ENCODE results near the gene PRKG1.

Gene PRKG1

GRCh38 chr10:51696251-51696650 lies 622.0 kb downstream of the PRKG1 start:
- DNase-seq (ENCODE audit: low read depth, low spot score): no peak

GRCh38 chr10:51698473-51699063 lies 624.3 kb downstream of the PRKG1 start:
- DNase-seq (ENCODE audit: low read depth, low spot score): no peak

DNA sequence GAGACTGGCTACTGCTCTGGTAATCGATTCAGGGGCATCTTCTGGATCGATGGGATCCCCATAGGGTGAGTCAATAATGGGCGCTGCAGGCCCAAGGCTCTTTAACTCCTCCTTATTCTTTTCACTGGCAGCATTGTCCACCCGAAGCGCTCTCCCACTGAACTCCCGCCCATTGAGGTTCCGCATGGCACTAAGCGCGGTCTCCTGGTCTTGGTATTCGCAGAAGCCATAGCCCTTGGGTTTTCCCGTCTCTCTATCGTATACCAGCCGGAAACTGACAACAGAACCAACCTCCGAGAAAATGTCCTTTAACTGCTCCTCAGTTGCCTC lies 624.8 kb downstream of the PRKG1 start:
- no peak for DNase-seq (ENCODE audit: low read depth, low spot score)

DNA sequence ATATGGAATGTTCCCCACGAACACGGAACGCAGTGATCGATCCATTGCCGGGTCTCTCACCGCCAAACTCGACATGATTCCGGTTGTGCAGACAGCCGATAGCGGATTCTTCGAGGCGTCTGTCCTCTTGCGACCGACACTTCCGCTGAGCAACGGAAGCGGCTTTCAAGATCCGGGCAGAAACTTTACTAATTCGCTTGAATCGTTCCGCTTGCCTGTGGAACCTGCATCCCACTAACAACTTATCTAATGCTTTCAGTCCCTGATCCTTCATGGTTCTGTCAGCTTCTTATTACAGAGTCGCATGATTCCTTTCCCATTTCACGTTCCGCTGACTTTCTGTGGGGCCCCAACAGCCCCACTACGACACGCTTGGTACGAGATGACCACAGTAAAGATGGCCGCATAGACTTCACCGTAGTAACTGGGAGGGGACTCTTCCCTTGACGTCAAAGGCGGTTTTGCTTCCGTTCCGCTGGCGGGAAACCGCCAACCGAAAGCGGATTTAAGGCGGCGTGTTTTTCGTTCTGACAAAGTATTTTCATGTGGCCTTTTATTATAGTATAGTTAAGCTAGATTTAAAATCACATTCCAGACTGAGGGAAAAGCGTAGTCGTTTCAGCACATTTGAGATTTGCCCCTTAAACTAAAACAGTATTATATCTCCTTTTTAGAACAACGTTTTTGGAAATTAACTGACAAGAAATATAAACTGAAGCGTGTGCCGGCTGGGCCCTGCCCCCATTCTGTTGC lies 625.4 kb downstream of the PRKG1 start, which contains the start of gene CSTF2T:
TSS of gene CSTF2T (minus strand) at position 121 of the 753 bp plus-strand sequence. CDS start at position 75, 46 bp downstream.
- peak; percentile 96 for DNase-seq (ENCODE audit: low read depth, low spot score)

DNA sequence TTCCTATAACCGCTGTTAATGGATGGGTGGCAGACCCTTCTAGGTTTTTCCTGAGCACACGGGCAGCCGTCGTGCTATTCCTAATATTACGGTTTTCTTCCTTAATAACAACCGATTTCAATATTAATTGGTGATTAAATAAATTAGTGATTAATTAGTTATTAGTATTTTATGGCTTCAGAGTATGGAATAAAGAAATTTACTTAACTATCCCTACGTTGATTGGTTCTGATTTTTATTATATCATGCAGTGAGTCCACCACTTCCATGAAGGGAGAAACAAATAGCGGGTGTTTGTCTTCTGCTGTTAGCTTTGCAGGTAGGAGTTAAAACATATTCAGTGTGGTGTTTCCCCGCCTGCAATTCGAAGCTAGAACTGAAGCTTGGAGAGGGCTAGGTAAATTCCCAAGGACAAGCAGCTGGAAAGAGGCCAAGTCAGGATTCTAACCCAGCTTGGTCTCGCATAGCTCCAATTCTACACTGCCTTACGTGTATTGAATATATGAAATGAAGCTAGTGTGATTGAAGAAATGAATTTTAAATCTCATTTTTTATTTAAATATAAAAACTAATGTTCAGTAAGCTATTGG lies 626.0 kb downstream of the PRKG1 start:
- DNase-seq (ENCODE audit: low read depth, low spot score): peak; percentile 19

DNA sequence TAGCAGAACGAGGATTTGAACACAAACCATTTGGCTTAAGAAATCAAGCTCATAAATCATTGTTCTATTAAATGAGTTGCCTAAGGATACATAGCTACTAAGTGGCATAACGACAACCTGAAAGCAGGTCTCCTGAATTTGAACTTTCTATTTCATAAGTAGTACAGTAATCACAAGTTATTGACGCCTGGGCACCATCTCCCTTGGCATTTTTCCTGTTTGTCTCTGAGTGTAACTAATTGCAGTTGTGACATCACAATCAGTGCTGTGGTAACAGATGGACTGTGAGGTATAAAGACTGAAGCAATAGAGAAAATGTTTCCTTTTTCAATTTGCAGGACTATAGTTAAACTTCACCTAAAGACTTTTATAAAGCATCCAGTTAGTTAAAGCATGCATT lies 631.5 kb downstream of the PRKG1 start:
- DNase-seq (ENCODE audit: low read depth, low spot score): no peak

GRCh38 chr10:51706225-51706624 lies 631.9 kb downstream of the PRKG1 start:
- DNase-seq (ENCODE audit: low read depth, low spot score): peak; percentile 61

DNA sequence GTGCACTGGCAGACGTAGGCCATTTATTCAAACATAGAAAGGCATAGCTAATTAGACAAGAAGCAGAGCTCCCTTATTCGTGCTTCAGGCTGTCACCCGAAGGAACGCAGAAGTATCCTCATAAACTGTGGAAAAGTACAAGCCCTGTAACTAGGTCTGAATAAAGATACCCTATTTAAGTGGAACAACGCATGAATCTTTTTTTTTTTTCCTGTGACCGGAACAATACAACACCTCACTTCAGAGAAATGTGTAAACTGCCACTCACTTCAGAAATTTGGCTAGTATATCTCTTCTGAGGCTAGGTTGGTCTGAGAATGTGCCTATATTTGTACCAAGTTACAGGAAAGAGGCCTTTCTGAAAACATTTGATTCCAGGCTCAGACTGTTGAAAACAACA lies 633.1 kb downstream of the PRKG1 start:
- peak; percentile 10 for DNase-seq (ENCODE audit: low read depth, low spot score)

GRCh38 chr10:51707821-51708424 lies 633.6 kb downstream of the PRKG1 start:
- DNase-seq (ENCODE audit: low read depth, low spot score): no peak

- DNase-seq (ENCODE audit: low read depth, low spot score): no peak
Measured at GRCh38 chr10:51708609-51709008, 634.3 kb downstream of the PRKG1 start.

GRCh38 chr10:51709324-51709972 lies 635.2 kb downstream of the PRKG1 start:
- no peak for DNase-seq (ENCODE audit: low read depth, low spot score)

DNA sequence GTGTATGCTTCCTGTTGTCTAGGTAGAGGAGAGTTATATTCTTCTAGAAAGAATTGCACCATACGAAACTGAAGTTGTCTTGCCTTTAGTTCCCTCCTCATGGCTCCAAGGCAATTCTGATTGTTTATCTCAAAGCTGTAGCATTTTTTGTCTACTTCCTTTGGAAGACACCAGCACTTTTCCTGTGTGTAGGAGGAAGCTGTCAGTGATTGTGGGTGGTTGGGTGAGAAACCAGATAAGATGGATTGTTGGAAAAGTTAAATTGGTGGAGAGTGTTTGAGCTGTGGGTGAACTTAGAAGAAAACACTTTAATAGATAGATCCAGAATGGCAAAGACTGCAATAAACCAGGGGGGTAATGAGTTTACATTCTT lies 637.2 kb downstream of the PRKG1 start:
- no peak for DNase-seq (ENCODE audit: low read depth, low spot score)

GRCh38 chr10:51716981-51717380 lies 642.7 kb downstream of the PRKG1 start:
- DNase-seq (ENCODE audit: low read depth, low spot score): no peak

DNA sequence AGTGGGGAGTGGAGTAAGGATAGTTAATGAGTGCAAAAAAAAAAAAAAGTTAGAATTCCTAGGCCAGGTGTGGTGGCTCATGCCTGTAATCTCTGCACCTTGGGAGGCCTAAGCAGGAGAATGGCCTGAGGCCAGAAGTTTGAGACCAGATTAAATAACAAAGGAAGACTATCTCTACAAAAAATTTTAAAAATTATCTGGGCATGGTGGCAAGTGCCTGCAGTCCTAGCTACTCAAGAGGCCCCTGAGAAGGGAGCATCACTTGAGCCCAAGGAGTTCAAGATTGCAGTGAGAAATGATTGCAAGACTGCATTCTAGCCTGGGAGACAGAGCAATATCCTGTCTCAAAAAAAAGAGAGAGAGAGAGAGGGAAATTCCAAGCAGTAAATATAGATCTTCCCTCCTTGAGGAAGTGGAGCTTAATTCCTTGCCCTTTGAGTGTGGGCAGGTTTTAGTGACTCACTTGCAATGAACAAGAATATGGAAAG lies 644.6 kb downstream of the PRKG1 start:
- no peak for DNase-seq (ENCODE audit: low read depth, low spot score)

GRCh38 chr10:51724038-51724437 lies 649.8 kb downstream of the PRKG1 start:
- DNase-seq (ENCODE audit: low read depth, low spot score): no peak

GRCh38 chr10:51729822-51730555 lies 655.7 kb downstream of the PRKG1 start:
- no peak for DNase-seq (ENCODE audit: low read depth, low spot score)

DNA sequence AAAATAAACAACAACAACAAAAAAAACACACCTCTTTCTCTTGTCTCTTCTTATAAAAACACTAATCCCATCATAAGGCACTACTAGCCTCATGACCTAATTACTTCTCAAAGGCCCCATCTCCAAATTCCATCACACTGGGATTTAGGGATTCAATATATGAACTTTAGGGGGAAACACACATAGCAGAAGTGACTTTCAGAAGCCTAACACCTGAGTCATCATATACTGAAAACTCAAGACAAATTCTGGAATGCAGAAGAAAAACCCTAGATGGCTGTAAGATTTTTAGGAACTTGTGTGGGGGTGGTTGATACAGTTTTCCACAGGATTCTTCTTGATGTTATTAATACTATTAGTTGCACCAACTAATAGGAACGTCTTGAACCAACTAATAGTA lies 658.8 kb downstream of the PRKG1 start:
- peak; percentile 8 for DNase-seq (ENCODE audit: low read depth, low spot score)

GRCh38 chr10:51743146-51743545 lies 668.9 kb downstream of the PRKG1 start:
- DNase-seq (ENCODE audit: low read depth, low spot score): peak; percentile 1

DNA sequence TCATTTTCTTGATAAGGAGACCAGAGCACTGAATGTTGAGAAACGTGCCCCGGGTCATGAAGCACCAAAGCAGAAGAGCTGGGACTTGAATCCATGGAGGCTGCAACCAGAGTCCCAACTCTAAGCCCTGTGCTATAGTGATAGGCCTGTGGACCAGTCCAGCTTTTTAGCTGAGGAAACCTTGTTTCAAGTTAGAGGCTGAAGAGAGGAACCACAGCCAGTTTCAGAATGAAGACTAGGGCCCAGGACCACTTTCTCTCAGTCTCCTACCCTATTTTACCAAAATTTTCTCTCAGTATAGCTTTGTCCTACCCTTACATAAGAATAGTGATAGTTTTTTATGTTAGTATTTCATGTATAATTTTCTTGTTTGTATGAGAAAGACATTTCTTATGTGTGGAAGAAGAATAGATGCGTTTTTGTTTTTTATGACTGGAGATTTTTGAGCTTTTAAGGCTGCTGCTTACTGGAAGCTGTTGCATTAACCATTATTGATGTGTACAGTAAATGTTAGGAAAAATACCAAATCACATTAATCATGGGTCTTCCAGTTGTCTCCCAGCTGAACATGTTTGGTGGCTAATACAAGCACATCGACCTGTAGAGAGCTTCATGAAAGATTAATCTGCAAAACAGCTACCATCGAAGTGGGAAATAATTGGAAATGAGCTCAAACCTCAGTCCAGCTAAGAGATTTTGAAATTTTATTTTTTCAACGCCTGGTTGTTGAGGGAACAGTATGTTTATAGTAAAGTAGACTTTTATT lies 670.1 kb downstream of the PRKG1 start:
- no peak for DNase-seq (ENCODE audit: low read depth, low spot score)

DNA sequence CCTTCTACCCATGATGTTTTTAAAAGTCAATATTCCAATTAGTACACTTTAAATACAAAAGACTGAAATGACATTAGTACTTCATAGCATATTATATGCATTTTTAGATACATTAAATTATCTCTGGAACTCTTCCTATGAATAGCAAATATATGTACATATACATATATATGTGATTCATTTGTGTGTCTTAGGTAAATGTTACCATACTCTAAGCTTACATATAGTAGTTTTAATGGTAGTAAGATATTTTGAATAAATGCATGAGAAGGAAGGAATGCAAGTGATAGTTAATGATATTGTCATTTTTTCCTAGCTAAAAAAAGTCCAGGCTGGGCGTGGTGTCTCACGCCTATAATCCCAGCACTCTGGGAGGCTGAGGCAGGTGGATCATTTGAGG lies 671.1 kb downstream of the PRKG1 start:
- DNase-seq (ENCODE audit: low read depth, low spot score): no peak

DNA sequence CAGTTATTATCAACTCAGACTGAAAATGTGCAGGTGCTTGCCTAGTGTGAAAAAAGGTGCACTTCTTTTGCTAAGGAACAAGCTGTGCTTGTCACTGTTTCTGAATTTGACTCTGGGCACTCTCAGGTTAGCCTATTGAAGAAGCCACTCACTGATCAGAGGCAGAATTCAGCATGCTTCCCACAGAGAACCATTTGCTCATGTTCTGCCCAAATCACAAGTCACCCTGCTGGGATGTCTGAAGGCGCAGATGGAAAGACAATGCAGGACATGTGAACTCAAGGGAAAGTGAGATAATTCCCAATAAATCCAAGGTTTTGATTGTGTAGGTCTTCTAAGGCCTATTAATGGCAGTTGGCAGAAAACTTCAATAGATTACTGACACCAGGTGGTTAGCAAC lies 672.9 kb downstream of the PRKG1 start:
- no peak for DNase-seq (ENCODE audit: low read depth, low spot score)
